GM19193 (cell line): Measurements from ENCODE around the gene SORCS2.

Source experiments
- POLR2A ChIP-seq: IDR thresholded peaks from 4 replicates; pipeline ENCODE4 v1.6.1; 2011; ENCODE audit not compliant: insufficient read depth, insufficient read length; ENCODE audit errors: extremely low read depth

Gene SORCS2

GRCh38 chr4:7530932-7531639, 338.7 kb downstream of the SORCS2 start:
- no peak for TF ChIP-seq POLR2A

GRCh38 chr4:7531640-7531994, 339.3 kb downstream of the SORCS2 start:
- TF ChIP-seq POLR2A = no peak

DNA sequence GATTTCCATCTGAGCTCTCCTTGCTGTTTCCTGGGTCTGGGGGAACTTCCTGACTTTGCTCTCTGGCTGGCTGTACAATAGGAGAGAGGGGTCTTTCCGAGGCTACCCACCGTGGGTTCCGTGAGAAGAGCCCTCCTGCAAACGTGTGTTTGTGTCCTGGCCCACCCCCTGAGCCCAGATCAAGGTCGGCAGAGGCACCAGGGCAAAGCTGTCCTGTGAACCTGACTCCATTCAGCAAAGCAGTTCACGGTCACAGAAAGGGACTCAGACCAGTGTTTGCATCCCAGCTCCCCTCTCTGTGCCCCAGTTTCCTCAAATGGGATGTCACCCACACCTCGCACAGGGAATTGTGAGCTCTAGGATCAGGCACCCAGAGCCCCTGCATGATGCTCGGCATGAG, 339.7 kb downstream of the SORCS2 start:
- no peak for TF ChIP-seq POLR2A

DNA sequence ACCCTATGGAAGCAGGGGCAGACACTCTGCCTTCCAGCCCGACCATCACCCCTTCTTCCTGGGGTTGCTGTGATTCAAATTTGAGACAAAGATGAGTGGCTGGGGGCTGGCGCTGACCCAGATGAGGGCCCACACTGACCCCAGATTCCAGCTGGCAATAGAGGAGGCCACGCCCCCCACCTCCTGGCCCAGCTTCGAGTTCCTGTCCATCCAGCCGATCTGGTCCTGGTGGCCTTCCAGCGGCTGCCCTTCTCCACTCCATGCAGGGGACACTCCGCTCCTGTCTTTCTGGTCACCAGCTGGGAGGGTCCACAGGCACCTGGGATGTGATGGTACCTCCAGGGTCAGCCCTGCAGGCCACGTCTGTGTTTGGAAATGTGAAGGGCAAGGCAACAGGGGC, 340.9 kb downstream of the SORCS2 start:
- no peak for TF ChIP-seq POLR2A

DNA sequence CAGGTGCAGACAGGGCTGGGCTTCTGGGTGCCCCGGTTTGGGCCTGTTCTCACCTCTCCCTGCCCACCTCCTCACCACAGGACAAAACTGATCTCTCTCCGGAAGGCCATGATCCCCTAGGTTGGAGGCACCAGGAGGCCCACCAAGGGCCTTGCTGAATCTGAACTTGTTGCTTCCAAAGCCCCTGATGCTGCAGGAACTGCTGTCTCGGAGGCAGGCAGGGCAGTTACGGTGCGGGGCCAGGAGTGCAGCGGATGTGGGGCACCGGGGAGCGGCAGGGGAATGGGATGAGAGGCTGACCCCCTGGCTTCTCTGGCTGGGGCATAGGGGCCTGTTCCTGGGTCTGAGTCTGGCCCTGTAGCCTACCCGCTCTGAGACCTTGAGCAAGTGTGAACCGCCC, 342.8 kb downstream of the SORCS2 start:
- TF ChIP-seq POLR2A = no peak

GRCh38 chr4:7535619-7536018, 343.3 kb downstream of the SORCS2 start:
- no peak for TF ChIP-seq POLR2A

DNA sequence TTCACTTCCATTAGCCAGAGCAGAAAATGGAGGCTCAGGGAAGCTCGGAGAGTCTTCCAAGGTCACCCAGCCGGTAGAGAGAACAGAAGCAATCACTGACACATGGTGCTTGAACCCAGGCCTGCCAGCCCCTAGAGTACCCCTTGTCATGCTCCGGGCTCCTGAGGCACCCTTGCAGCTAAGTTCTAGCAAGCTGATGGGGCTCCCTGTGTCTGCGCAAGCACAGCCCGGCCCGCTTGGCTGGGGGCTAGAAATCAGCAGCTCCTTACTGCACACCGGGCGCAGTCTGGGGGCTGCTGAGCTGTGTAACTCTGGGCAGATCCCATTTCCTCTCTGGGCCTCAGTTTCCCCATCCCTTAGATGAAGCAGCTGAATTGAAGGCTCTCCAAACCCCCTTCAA, 344.5 kb downstream of the SORCS2 start:
- no peak for TF ChIP-seq POLR2A

- no peak for TF ChIP-seq POLR2A
Observed at GRCh38 chr4:7537853-7538400, 345.6 kb downstream of the SORCS2 start.

- no peak for TF ChIP-seq POLR2A
Observed at GRCh38 chr4:7538518-7538917, 346.2 kb downstream of the SORCS2 start.

GRCh38 chr4:7539186-7539585, 346.8 kb downstream of the SORCS2 start:
- TF ChIP-seq POLR2A = no peak

DNA sequence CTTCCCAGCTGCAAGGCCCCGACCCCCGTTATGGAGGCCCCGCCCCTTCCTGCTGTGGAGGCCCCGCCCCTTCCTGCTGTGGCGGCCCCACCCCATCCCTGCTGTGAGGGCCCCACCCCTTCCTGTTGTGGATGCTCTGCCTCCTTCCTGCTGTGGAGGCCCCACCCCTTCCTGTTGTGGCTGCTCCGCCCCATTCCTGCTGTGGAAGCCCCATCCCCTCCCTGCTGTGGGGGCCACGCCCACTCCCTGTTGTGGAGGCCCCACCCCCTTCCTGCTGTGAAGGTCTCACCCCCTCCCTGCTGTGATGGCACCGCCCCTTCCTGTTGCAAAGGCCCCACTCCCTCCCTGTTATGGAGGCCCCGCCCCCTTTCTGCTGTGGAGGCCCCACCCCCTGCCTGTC, 347.3 kb downstream of the SORCS2 start:
- no peak for TF ChIP-seq POLR2A

DNA sequence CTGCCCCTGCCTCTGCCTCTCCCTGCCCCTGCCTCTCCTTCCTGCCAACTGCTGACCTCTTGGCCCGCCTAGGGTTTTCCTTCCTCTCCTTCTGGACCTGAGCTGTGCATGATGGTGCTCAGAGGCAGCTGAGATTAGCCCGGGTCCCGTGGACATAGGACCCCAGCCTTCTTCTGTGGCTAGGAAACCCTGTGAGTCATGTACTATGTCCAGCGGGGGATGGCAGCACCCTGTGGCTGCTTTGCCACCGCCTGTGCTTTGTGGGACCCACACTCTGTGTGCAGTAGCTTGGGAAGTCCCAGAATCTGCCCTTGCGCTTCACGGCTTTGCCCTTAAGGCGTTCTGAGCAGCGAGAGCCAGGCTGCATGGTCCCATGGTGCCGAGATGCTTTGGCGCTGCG, 347.9 kb downstream of the SORCS2 start:
- TF ChIP-seq POLR2A = no peak

GRCh38 chr4:7540654-7541413, 348.5 kb downstream of the SORCS2 start:
- TF ChIP-seq POLR2A = no peak

DNA sequence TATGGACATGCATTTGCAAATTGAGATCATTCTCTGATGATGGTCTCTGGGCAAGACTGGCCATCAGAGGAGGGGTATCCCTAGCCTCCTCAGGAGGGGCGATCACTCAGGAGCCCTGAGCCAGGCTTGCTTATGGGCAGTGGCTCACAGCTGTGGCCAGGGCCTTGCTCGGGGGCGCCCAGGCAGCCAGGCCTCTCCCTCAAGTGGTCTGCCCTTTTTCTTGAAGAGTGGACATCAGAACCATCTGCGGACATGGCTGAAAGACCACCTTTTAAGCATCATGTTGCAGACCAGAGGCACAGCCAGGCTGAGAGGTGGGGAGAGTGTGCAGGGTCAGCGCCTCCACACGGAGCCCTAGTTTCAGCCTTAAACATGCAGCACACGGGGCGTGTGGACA, 349.1 kb downstream of the SORCS2 start:
- TF ChIP-seq POLR2A = no peak

DNA sequence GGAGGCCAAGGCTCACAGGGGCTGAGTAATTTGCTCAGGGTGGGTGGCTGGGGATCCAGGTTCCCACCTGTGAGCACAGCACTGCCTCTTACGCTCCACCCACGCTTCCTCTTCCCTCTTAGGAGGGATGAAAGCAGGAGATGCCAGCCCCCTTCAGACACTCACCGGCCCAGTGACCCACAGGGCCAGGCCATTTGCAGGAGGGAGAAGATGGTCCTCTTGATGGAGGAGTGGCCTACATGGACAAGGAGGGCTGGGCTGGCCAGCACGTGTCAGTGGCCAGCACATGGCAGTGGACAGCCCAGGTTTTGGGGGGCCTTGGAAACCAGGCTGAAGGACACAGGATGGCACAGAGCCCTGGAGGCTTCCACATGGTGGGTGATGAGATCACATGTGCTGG, 350.4 kb downstream of the SORCS2 start:
- no peak for TF ChIP-seq POLR2A
